HG02938 (cell line): ENCODE data around the gene ODC1.
"Not testable (repeated sequence)": the region's sequence is repeated elsewhere in the genome, so short reads cannot be mapped to it uniquely, and the experiment has no call there.

Experiments
- ATAC-seq: cut with Tn5 transposase; IDR thresholded peaks from one replicate; pipeline ENCODE4 v1.9.1; 2021; ENCODE audit warnings: mild to moderate bottlenecking, moderate library complexity; ENCODE audit not compliant: unreplicated experiment

ODC1 gene

DNA sequence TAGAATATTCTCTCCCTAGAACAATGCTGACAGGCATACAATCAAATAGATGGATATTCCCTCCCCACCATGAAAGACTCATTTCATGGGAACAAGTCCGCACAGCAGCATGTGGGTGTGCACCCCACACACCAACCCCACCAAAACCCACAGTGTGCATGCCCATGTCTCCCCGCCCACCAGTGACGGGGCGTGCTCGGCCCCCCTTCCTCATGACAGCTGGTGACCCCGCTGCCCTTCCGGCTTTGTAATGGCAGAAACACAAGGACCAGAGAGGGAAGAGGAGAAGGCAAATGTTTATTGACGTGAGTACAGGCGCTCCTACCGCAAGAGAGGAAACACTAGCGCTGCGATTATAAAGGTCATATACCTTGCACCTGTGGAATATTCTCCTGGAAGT, 30.8 kb upstream of the ODC1 start:
- ATAC-seq: no peak

DNA sequence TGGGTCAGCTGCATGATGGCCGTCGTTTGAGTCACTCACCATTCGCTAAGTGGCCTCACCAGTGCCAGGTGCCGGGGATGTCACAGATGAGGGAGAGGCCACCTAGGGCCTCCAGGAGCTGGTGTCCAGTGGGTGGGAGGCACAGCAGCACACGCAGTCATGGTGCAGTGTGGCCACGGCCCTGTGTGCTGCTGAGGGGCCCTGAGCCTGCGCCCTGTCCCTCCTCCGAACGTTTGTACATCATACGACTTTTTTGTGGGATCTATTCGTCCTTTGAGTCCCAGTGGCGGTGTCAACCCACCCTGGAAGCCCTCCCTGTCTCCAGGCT, 30.1 kb upstream of the ODC1 start:
- no peak for ATAC-seq

DNA sequence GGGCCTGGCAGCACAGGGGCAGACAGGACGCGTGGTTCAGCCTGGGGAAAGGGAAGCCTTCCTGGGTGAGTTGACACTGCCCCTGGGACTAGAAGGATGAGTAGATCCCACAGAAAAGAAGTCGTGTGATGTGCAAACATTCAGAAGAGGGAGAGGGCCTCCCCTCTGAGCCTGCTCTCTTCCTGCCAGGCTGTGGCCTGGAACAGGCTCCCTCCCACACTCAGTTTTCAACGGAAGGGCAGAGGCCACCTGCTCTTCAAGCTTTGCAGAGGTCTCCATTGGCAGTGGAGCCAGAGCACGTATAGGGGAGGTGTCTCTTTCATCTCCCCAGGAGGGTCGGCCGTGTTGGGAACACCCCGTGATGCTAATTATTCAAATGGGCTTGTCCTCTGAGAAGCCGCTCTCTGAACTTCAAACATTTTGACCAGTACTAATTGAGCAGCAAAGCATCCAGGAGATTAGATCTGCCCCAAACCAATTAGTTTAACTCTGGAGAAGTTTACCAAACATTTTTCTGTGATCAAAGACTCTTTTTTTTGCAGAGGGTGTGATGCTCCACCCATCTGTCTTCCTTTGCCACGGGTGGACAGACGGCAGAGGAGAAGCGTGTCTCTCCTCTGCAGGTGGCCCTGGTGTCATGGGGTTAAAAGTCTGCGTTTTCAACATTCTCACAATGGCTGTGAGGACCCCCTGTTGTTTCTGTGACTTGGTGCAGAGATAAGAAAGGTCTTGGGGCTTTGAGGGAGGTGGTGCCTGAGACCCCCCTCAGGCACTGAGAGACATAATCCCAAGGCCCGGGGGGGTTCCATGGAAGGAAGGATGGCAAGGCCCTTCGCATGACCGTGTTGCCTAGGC, 29.5 kb upstream of the ODC1 start:
- no peak for ATAC-seq

DNA sequence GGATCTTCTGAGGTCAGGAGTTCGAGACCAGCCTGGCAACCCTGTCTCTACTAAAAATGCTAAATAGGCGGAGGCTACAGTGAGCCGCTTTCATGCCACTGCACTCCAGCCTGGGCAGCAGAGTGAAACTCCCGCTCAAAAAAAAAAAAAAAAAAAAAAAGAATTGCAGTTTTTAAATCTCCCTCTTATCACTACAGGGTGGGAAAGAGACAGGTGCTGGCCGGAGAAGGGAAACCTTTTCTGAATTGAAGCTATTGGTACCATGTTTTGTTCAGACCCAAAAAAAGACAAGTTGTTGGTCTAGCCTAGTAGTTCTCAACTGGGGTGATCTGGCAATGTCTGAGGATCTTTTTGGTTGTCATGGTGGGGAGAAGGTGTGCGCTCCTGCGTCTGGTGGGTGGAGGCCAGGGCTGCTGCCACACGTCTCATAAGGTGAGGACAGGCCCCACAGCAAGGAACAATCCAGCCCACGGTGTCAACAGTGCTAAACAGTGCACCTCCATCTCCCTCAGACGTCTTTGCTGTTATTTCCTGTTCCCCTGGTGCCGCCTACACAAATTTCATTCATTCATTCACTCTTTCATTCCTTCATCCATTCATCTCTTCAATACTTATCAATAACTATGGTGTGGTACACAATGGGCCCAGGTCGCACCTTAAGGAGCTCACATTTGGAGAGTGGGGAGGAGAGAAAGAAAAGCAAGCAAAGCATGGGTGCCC, 28.8 kb upstream of the ODC1 start:
- no peak for ATAC-seq

DNA sequence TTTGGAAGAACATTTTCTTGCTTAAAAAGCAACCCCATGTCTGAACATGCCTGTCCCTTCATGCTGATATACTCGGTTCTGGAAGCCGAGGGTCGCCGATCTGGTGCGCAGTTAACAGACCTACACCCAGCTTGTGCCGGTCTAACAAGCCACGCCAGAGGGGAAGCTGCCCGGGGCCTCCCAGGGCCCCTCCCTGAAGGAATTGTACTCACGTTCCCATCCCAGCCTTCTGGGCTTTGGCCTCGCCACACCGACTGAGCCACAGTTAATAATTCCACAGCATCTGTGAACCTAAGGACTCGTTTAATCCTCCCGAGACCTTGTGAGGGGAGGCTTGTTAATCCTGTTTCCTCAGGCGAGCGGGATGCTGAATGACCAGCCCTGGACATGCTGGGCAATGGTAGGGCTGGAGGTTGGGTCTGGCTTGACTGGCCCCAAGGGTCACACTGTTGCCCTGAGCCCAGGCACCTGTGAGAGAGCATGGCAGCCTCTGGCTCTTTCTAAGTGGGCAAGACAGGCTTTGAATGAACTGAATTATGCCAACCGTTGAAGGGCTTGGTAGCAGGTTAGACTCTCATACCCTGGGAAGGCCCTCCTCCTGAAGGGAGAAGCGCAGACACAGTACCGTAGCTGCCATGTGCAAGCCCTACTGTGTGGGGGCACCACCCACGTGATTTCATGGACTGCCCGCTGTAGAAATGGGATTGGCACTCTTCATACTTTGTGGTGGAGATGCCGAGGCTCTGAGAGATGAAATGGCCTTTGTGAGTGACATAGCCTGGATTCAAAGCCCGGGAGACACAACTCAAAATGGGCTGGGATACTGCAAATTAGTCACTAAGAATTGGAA, 27.9 kb upstream of the ODC1 start:
- ATAC-seq: no peak

DNA sequence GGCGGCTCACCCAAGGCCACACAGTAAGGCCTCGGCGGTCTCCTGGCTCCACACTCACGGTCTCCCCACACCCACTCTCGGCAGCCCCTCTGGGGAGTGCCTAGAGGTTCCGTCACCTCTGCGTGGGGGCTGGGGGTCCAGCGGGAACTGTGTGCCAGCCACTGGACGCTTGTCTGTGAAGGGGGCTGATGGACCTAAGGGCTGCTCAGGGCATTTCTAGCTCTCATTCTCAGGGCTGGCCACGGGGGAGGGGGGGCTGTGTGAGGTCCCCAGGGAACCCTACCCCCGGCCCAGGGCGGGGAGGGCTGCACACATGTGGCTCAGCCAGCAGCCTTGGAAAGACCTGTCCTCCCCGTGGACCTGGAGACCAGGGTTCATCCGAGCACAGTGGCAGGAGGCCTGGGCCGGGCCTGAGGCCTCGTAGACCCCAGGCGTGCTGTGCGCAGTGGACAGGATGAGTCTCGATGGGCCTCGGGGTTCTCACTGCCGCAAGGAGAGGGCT, 27.1 kb upstream of the ODC1 start:
- no peak for ATAC-seq

DNA sequence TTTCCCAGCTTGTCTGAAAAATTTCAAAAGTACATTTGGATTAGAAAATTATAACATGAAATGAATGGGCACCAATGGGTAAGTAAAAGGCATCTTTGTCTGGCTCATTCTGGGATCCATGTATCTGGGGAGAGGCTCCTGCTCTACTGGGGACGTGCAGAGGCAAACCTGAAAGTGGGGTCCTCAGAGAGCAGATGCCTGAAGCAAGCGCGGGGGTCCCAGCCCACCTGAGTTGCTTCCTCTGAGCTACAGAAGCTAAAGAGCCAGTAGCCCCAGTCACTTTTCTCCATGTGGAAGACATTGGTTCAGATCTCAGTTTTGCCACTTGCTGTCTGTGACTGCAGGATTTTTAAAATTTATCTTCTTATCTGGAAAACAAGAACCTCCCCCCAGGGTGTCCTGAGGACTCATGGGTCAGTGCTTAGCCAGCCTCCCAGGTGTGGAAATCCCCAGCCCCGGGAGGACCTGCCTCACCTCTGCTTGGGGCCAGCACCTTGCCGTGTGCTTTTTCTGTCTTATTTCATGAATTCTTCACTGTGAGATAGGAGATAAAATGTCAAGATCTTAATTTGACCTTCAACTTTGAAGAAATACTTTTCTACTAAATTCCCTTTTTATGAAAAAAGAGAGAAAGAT, 25.1 kb upstream of the ODC1 start:
- no peak for ATAC-seq

DNA sequence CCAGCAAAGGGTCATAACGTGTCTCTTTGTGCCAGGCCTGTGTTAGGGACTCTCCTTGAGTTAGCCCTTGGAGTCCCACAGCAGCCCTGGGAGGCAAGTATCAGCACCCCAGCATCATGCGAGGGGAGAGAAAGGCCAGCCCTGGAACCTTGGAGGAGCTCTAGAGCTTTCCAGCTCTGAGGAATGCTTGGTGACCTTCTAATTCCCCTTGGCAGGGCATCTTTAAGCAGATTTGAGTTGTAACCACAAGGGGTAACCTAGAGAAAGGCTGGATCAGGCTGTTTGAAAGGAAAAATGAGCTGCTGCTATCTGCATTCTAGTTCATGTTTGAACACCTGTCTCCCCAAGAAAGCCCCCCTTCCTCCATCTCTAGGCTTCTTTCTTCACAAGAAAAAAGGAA, 23.8 kb upstream of the ODC1 start:
- ATAC-seq: no peak

DNA sequence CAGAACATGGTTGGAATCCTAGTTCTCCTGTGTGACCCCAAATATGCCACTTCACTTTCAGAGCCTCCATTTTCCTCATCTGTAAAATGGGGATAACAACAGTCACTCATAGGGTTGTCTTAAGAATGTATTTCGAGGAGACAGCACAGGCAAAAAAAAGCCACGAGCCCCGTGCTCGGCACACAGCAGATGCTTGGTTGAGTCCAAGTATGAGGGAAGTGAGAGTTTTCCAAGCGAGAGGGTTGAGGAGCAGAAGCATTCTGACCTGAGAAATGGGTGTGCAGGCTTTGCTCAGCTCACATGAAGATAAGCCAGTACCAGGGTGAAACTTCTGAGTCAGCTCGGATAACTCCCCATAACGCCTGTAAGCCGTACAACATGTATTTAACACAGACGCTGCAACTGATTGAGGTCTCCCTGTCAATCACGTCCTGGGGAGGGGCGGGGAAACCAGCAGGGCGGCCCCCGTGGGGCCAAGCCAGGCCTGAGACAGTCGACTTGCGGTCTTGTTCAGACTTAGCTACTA, 23.0 kb upstream of the ODC1 start:
- no peak for ATAC-seq

DNA sequence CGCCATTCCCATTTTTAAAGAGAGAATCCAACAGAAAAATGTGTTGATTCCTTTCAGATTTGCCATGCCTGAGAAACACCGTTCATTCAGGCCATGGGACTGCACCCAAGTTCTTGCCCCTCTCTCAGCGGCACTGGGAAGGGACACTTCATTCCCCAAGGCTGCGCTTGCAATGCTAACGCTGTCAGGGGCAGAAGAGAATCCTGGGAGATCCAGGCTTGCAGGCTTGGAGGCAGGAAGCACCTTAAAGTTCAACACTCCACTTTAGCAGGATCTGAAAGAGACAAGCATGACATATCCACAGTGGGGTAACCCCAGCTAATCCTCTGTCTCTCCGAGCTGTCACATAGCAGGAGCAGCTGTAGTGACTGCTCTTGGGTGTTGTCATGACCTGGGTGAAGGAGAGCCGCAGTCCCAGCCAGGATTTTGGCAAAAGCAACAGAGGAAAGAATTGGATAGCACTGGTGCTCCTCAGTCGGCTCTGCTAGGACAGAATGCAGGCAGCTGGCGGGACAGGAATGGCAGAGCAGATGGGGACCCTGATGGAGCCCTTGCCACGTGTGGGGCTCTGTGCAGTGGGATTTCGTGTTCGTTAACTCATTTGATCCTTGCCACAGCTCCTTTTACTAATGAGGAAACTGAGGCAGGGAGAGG, 22.0 kb upstream of the ODC1 start:
- ATAC-seq: no peak

DNA sequence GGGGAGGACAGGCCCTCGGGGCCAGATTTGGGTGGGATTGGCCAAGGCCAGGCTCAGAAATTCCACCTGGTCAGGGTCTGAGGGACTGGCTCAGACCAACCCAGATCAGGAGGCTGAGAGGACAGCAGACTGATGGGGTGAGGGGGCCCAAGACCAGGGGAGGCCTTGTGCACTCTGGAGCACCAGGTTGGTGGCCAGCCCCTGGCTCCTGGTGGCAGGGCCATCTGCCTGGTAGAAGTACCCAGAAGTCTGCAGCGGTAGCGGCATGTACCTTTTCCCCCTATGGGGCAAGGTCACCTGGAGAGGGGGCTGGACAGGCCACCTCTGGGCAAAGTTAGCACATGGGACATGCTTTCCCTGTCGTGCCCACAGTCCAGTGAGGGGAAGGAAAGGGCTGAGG, 21.2 kb upstream of the ODC1 start:
- no peak for ATAC-seq

DNA sequence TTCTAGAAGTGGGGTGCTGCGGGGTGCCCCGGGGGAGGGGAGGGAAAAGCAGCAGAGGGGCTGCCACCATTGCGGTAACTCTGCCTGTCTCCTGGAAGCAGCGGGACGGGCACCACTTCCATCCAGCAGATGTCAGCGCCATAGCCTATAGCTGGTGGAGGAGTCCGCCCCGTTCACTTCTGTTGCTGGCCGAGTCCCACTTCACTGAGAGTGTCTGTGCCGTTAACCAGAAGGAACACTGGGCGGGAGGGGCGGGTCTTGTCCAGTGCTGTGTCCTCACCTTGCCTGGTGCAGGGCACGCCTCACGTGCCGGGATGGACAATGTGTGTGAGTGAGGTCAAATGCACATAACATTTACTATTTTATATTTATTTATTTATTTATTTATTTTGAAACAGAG, 19.3 kb upstream of the ODC1 start:
- ATAC-seq: no peak

DNA sequence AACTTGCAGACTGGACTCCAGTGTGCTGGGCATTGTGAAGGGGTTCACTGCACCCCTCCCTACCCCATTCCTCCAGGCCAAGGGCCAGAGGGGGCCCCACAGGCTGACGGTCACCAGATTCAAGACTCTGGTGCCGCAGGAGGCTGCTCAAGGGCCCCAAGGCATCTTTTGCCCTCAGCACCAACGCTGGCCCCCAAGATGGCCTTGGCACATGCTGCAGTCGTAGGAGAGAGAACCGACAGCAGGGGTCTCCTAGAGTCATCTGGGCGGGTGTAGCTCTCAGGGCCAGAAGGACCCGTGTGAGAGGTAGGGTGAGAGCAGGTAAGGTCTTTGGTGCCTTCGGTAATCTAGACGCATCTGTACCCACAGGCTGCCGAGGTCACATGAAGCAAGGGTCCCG, 18.7 kb upstream of the ODC1 start:
- ATAC-seq: no peak

DNA sequence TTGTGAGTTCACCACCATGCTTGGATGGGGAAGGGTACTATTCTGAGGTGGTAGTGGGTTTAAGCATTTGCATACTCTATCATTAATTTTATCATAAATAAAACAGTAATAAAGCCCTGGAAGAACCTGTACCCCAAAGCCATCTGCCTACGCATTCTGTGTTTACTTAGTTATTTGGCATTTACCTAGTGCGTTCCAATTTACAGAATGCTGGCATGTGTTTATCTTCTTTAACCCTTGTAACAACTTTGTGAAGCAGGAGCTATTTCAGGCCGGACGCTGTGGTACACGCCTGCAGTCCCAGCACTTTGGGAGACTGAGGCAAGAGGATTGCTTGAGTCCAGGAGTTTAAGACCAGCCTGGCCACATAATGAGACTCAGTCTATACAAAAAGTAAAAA, 17.8 kb upstream of the ODC1 start:
- ATAC-seq: no peak

DNA sequence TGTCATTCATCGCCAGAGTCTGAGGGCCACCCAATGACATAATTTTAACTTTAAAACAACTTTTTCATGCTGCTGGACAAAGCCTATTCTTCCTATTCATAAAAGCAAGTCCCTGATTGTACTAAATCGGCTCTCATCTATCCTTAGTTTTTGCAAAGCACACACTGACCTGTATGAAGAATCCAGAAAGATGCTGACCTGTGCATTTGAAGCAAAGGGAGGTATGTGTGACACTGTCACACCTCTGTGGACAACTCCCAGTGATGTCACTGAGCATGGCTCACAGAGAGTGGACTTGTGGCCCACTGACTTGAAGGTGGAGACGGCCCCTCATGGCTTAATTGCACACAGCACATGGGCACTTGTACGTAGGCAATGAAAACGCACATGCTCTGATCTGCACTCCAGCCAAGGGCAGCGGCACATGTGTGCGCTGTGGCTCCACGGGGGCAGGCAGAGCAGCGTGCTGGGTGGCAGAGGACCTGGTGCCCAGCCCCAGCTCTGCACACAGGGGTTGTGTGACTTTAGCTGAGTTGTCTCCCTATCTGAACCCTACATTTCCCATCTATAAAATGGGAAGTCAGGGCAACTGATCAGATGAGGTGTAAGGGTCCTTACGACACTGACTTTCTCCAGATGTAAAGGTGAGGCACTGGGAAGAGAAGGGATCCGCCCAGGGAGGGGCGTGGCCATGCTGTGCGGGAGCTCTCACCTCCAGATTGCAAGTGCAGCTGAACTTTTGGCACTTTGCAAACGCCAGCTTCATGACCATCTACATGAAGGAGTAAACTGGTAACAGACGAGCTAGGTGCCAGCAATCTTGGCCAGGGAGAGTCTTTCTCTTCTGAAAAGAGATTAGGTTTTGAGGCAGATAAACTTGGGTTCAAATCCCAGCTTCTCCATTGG, 14.3 kb upstream of the ODC1 start:
- no peak for ATAC-seq

DNA sequence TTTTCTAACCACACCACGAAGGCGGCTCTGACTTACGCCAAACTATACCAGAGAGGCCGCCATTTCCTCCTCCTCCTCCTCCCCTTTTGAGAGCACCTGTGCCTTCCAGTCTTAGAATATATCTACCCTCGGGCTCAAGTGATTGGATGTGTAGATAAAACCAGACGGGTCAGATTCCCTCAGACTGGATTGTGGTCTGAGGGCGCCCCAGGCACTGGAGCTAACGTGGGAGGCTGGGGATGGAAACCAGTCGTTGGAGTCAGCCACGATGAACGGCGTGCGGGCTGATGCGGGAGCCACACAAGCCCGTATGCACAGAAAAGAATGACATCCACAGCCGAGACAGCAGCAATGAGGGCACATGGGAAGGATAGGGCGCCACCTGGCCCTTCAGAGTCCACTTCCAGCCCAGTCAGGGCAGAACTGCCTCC, 12.3 kb upstream of the ODC1 start:
- no peak for ATAC-seq

DNA sequence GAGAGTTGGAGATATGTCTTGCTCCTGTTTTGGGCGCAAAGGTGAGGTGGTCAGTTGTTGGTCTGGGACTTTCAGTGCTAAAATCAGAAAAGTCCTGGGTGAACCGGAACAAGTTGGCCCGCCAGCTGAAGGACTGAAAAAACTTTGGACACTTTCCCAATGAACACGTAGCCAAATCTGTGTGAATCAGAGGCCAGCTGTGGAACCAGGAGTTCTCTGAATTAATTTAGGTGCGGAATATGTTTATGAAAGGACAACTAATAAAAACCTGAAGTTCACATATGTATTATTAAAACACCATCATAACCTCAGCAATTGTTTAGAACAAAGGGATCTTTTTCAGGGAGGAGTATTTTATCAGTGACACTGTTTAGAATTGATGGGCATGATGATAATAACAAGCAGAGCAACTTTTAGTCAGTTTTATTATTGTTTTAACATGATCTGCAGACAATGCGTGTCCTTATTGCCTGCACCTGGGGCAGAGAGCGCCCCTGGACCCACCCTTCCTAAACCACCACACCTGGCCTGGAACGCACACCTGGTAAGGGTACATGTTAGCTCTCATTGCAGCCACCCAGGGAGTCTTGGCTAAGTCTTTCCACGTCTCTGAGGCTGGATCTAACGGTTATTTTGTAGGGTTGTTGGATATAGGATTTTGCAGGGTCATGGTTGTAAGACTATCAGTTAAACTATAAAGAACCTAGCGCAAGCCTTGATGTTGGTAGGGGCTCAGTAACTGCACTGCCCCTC, 9.9 kb upstream of the ODC1 start:
- no peak for ATAC-seq

DNA sequence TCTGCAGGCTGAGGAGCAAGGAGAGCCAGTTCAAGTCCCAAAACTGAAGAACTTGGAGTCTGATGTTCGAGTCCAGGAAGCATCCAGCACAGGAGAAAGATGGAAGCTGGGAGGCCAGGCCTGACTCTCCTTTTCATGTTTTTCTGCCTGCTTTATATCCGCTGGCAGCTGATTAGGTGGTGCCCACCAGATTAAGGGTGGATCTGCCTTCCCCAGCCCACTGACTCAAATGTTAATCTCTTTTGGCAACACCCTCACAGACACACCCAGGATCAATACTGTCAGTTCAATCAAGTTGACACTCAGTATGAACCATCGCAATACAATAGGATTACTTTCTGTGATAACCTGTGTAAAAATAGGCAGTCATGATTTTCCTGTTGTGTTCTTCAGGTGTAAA, 9.1 kb upstream of the ODC1 start:
- not testable (repeated sequence) for ATAC-seq

DNA sequence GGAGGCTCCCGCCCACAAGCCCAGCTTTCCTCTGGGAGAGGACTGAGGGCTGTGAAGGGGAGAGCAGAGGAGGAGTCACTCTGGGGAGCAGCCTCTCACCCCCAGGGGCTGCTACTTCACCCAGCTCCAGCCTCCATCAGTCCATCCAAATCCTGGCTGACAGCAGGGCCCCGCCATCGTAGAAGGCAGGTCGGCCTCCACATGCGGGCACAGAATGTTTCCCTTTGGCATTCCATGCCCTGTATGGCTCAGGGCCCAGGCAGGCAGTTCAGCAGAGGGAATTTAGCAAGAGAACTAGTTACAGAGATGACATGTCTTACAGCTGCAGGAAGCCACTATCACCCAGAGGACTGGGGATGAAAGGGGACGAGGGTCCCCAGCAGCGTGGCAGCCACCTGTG, 6.4 kb upstream of the ODC1 start:
- no peak for ATAC-seq
